ENCODE results near the gene WRAP73.
"Not testable (repeated sequence)": the region's sequence is repeated elsewhere in the genome, so short reads cannot be mapped to it uniquely, and the experiment has no call there.

Gene WRAP73

DNA sequence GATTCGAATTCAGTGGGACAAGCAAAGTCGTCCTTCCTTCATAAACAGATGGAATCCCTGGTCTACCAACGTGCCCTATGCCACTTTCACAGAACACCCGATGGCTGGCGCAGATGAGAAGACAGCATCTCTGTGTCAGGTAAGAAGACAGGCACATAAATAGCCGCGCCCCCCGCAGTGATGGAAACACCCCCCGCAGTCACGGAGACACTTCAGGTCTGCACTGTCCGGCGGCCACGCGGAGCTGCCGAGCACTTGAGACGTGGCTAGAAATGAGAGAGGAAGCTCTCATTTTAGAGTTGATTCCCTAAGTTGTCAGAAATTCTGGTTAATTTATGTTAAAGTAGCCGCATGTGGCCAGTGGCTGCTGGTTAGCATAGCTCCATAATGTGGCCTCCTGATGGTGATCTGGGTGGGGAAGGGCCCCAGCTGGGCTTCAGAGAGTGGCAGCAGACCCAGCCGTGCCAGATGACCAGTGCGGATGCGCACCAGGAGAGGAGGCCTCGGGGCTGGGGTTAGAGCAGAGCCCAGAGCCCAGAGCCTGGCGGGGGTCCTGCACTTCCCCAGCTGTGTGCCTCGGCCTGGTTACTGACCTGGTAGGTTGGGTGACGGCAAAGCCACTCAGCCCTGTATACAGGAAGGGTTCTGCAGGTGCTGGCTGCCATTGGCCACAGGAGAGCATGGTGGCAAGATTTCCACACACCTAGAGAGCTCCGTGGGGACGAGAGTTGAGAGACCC lies 22.2 kb downstream of the WRAP73 start:
- DNase-seq: no peak

- DNase-seq: no peak
Observed at GRCh38 chr1:3626025-3626424, 23.9 kb downstream of the WRAP73 start.

DNA sequence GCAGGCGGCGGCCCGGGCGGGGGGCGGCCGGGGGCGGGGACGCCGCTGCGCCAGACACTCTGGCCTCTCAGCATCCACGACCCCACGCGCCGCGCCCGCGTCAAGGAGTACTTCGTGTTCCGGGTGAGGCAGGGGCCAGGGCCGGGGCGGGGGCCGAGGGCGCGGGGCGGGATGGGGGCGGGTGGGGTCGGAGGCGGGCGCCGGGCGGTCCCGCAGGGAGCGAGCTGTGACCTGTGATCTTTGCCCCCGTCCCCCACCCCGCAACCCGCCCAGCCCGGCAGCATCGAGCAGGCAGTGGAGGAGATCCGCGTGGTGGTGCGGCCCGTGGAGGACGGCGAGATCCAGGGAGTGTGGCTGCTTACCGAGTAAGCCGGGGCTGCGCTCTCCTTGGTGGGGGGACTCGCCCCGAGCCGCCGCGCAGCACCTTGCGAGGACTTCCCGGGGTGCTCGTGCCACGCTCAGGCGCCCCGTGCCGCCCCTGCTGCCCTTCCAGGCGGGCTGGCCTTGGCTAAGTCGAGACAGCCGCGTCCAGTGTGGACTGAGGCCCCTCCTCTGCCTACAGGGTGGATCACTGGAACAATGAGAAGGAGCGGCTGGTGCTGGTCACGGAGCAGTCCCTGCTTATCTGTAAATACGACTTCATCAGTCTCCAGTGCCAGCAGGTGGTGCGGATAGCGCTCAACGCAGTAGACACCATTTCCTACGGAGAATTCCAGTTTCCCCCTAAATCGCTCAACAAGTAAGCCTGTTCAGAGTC lies 24.6 kb downstream of the WRAP73 start:
- DNase-seq: peak; percentile 28

DNA sequence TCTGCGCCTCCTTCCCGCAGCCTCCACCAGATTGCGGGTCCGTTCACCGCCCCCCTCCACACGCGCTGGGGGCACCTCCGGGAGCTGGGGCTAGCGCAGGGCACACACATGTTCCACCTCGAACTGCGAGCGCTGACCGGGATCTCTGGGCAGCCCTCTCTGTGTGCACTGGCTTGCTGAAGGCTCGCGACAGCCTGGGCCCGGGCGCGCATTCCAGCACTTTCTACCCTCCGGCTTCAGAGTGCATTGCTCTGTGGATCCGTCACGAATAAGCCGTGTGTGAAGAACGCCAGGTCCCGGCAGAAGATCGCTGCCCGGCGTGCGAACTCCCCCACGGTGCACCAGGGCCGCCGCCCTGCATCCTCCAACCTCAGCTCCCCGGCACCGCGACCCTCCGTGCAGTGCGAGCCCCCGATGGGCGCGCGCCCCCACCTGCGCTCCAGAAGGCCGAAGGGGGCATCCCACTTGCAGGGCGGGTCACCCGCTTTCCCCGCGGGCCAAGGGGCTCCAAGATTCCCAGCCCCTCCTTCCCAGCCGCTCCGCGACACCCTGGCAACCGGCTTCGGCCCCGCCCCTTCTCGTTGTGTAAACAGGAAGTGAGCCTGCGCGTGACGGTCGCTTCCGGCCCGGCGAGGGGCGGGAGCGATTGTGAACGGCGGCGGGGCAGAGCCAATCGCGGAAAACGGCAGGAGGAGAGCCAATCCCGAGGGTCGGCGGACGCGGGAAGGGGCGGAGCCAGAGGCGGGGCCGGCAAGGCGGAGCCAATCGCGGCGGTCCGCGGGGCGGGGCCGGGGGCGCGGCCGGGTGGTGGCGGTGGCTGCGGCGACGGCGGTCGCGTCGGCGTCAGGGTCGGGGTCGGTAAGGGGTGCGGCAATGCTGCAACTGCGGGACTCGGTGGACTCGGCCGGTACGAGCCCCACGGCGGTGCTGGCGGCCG lies 25.4 kb downstream of the WRAP73 start, which contains the start of gene TPRG1L:
TSS of gene TPRG1L (plus strand) at position 816 of the 937 bp plus-strand sequence. CDS start at position 874, 58 bp downstream.
- peak; percentile 98 for DNase-seq

DNA sequence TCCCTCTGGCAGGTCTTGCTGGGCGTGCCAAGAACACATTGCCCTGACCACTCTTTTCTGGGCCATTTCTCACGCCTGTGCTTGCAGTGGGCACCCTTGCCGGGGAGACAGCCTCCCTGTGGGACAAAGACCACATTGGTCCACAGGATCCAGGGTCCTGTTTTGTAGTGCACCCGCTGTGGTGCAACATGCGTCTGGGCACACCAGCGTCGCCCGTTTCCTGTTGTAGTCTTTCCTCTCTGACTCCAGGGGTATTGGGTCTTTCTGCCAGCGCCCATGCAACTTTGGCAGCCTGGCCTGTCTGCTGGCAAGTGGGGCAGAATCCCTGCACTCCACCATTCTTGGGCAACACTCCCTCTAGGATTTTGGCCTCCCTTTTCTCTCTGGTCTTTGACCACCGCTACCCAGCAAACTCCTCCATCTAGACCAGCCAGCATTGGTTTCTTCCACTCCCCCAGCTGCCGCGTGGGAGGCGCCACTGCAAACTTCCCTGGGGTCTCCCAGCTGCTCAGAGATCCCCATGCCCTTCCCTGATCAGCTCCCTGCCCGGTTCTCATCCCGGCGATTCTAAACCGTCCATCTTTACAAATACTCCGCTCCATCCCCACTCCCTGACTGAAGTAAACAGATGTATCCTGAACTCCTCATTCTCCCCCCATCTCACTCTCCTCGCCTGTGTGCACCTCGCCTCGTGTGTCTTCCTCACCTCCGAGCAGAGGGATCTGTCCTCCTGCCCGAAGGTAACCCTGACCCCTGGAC lies 26.3 kb downstream of the WRAP73 start:
- no peak for DNase-seq

DNA sequence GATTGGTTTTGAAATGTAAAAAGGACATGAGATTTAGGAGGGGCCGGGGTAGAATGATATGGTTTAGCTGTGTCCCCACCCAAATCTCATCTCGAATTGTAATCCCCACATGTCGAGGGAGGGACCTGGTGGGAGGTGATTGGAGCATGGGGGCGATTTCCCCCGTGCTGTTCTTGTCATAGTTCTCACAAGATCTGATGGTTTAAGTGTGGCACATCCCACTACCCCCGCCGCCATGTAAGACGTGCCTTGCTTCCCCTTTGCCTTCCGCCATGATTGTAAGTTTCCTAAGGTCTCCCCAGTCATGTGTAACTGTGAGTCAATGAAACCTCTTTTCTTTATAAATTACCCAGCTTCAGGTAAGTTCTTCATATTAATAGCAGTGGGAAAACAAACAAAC lies 27.8 kb downstream of the WRAP73 start:
- DNase-seq: not testable (repeated sequence)

GRCh38 chr1:3621151-3621671 lies 28.7 kb downstream of the WRAP73 start:
- DNase-seq: not testable (repeated sequence)

- DNase-seq: no peak
Observed at GRCh38 chr1:3620708-3621107, 29.2 kb downstream of the WRAP73 start.

DNA sequence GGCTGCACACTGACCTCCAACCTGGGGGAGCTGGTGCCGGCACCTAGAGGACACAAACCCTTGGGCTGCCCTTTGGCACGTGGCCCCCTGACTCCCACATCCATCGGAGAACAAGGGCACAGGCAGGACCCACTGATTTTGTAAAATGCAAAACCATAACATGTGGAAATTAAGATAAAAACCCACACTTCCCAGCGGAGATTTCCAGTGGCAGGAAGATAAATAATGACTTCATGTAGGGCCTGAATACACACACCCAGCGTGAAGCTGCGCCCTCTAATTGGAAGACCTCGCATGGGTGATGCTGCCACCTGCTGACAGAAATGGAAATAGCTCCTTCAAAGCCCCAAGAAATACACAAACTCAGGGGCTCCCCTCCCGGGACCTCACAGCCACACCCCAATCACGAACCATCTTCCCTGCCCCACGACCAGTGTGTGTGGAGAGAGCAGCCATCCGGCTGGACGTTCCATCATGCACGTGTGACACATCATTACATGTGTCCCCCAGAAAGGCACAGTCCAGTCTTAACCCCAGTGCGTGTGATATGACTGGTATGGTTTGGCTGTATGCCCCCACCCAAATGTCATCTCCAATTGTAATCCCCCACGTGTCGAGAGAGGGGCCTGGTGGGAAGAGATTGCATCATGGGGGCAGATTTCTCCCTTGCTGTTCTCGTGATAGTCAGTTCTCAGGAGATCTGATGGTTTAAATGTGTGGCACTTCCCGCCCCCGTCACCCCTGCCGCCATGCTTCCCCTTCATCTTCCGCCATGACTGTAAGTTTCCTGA lies 30.8 kb downstream of the WRAP73 start:
- DNase-seq: peak; percentile 73

GRCh38 chr1:3618531-3618880 lies 31.4 kb downstream of the WRAP73 start:
- DNase-seq: no peak

- DNase-seq: no peak
Observed at GRCh38 chr1:3617806-3618345, 32.0 kb downstream of the WRAP73 start.

DNA sequence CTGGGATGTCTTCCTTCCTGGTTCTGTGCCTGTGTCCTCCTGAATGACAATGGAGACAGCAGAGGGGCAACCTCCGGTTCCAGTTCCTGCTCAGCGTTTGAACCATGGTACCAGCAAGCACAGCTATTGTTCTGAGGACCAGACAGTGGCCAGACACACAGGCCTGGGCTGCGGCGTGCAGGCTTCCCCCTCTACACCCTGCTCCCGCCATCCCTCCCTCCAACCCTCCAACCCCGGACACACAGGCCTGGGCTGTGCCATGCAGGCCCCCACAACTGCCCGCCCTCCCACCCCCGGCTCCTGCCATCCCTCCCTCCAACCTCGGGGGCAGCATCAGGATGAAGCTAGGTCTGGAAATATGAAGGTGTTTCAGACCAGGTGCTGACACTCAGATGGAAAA lies 33.0 kb downstream of the WRAP73 start:
- DNase-seq: no peak

DNA sequence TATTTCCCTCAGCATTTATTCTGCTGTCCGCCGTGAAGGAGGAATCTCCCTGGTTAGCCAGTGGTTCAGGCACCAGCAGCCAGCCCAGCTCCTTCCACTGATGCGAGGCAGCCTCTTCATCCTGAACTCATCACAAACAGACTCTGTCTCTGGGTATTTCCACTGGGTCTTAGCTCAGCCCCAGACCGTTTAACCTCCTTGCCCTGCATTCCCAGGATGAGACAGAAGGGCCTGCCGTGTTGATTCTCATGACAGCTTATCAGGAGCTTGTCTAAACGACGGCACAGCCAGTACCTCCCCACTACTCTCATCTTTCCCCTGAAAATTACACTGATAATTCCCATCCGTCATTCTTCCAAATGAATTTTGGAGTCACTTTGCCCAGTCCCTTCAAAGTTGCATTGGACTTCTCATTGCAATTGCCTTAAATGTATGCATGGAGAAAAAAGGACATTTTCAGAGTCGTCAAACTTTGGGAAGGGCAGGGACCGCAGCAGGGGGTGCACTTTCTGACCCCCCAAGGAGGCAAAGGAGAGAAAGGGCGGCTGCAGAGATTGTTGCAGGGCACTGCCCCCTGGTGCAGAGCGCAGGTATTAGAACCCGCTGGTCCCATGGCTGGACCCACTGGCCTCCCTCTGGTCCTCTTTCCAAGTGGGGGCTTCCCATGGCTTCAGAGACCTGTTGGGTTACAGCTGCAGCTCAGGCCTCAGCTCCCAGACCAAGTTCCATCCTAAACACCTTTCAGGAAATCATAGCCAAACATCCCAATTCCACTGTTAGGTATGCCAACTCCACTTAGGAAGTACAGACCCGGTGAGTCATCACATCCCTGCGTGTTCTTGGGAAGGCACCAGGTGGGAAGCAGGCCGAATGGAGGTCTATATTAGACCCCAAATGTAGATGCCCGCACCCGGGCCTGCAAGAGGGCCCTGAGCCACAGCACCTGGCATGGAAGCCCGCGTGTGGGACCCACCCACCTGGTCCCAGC lies 34.9 kb downstream of the WRAP73 start:
- DNase-seq: no peak

- no peak for DNase-seq
Observed at GRCh38 chr1:3612123-3612522, 37.8 kb downstream of the WRAP73 start.

DNA sequence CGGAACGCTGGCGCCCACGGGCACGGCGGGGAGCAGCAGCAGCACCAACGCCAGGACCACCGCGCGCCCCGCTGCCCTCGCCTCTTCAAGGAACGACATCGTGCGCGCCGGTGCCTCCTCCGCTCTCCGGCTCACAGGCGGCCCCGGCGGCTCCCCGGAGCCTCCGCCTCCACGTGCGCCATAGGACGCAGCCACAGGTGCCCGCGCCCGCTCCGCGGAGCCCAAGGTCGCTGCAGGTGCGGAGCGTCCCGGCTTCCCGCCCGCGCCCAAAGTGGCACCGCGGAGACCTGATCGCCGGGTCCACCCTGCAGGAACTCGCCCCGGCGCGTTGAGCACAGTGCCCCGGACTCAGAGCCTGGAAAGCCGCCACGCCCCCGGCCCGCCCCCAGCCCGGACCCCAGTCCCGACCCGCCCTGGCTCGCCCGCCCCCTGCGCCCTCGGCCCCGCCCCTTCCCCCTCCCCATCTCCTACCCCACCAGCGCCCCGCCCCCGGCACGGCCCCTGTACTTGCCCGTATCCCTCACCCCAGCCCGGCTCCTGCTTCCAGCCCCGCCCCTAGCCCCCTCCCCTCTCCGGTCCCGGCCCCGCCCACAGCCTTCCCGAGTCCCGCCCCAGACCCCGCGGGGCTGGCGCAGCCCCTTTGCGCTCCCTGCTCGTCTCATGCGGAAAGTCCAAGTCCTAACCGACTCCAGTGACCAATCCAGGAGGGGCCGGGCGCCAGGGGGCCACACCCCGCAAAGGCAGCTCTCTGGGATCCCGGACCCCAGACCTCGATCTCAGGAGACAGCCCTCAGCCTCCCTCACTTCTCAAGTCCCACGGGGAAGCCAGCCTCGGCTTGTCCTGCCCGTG lies 38.5 kb downstream of the WRAP73 start, which contains the start of gene MEGF6:
TSS of gene MEGF6 (minus strand) at position 339 of the 850 bp plus-strand sequence. CDS start at position 99, 240 bp downstream.
- DNase-seq: peak; percentile 57

- no peak for DNase-seq
Observed at GRCh38 chr1:3610527-3611169, 39.3 kb downstream of the WRAP73 start.

GRCh38 chr1:3609769-3610526 lies 40.0 kb downstream of the WRAP73 start:
- DNase-seq: no peak

All from activated CD4-positive, alpha-beta T cell treated with anti-CD3 and anti-CD28 coated beads, Interleukin-2, amount 50 U/mL, for 1 hour (primary cell).